Measurements from ENCODE around the gene TMPRSS6.

Gene TMPRSS6

DNA sequence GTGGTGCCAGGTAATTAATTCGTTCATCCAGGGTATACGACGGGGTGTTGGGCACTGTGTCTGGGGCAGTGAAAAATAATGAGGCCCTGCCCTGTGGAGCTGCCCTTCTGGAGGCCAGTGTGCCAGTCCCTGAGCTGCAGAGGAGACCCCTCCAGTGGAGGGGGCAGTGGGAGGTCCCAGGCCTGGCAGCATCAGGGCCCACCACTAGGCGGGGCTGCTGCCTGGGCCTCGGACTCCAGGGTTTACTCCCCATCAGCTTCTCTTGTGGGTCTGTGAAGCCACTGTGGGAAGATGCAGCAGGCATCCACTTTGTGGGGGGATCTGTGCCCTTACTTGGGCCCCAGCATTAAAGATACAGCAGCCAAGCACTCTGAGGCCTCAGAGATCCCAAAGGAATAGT is 17.4 kb upstream of the TMPRSS6 start:
- TF ChIP-seq, protein P1, sequence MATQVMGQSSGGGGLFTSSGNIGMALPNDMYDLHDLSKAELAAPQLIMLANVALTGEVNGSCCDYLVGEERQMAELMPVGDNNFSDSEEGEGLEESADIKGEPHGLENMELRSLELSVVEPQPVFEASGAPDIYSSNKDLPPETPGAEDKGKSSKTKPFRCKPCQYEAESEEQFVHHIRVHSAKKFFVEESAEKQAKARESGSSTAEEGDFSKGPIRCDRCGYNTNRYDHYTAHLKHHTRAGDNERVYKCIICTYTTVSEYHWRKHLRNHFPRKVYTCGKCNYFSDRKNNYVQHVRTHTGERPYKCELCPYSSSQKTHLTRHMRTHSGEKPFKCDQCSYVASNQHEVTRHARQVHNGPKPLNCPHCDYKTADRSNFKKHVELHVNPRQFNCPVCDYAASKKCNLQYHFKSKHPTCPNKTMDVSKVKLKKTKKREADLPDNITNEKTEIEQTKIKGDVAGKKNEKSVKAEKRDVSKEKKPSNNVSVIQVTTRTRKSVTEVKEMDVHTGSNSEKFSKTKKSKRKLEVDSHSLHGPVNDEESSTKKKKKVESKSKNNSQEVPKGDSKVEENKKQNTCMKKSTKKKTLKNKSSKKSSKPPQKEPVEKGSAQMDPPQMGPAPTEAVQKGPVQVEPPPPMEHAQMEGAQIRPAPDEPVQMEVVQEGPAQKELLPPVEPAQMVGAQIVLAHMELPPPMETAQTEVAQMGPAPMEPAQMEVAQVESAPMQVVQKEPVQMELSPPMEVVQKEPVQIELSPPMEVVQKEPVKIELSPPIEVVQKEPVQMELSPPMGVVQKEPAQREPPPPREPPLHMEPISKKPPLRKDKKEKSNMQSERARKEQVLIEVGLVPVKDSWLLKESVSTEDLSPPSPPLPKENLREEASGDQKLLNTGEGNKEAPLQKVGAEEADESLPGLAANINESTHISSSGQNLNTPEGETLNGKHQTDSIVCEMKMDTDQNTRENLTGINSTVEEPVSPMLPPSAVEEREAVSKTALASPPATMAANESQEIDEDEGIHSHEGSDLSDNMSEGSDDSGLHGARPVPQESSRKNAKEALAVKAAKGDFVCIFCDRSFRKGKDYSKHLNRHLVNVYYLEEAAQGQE (IDR thresholded peaks at IDR 0.05; ENCODE audit: insufficient read depth in 1 of 2, low read depth in 2 of 2, low read length in 2 of 2): no peak
- TF ChIP-seq SIN3A (IDR thresholded peaks at IDR 0.05; ENCODE audit: borderline replicate concordance, insufficient read depth, low read length): no peak
- no peak for TF ChIP-seq POLR2AphosphoS5 (IDR thresholded peaks at IDR 0.05; ENCODE audit: low read depth, low read length)
- no peak for TF ChIP-seq TAF1 (IDR thresholded peaks at IDR 0.05; ENCODE audit: borderline replicate concordance, insufficient read depth, low read length)
- TF ChIP-seq FOXP2 (optimal IDR thresholded peaks at IDR 0.05; ENCODE audit: borderline replicate concordance, extremely low read depth, extremely low read length, insufficient read depth): no peak

DNA sequence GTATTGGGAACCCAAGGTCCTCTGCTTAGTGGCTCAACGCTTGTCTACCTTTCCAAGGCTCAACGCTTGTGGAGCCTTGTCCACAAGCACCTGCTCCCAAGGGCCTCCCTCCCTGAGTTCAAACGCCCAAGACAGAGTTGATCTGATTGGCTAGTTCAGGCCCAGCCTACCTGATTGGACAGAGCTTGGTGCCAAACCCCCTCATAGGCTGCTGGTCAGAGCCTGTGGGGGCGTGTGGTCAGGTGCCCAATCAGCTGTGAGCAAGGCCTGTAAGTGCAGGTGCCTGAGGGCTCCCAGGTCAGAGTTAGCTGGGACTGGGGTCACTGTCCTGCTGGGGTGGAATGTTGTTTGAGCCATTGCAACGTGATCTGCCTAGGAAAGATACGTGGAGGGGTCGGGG is 16.9 kb upstream of the TMPRSS6 start:
- no peak for TF ChIP-seq FOXP2 (optimal IDR thresholded peaks at IDR 0.05; ENCODE audit: borderline replicate concordance, extremely low read depth, extremely low read length, insufficient read depth)
- no peak for TF ChIP-seq POLR2AphosphoS5 (IDR thresholded peaks at IDR 0.05; ENCODE audit: low read depth, low read length)
- TF ChIP-seq TAF1 (IDR thresholded peaks at IDR 0.05; ENCODE audit: borderline replicate concordance, insufficient read depth, low read length): no peak
- TF ChIP-seq SIN3A (IDR thresholded peaks at IDR 0.05; ENCODE audit: borderline replicate concordance, insufficient read depth, low read length): no peak
- TF ChIP-seq, protein P1 (IDR thresholded peaks at IDR 0.05; ENCODE audit: insufficient read depth in 1 of 2, low read depth in 2 of 2, low read length in 2 of 2): no peak

DNA sequence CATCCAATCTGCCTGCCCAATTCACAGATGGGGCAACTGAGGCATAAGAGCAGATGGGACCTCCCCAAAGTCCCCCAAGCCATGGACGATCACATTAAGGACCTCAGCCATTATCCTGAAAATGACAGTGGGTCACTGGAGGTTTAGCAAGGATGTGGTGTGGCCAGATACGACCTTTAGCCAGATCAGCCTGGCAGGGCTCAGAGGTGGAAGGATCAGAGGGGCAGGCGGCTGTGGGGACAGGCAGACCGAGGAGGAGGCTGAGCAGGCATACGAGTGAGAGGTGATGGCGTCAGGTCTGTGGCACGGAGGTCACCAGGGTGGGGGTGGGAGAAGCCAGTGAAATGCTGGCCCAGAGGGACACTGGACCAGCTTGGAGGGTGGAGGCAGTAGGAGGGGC is 14.1 kb upstream of the TMPRSS6 start:
- TF ChIP-seq, protein P1 (IDR thresholded peaks at IDR 0.05; ENCODE audit: insufficient read depth in 1 of 2, low read depth in 2 of 2, low read length in 2 of 2): no peak
- no peak for TF ChIP-seq FOXP2 (optimal IDR thresholded peaks at IDR 0.05; ENCODE audit: borderline replicate concordance, extremely low read depth, extremely low read length, insufficient read depth)
- no peak for TF ChIP-seq TAF1 (IDR thresholded peaks at IDR 0.05; ENCODE audit: borderline replicate concordance, insufficient read depth, low read length)
- no peak for TF ChIP-seq POLR2AphosphoS5 (IDR thresholded peaks at IDR 0.05; ENCODE audit: low read depth, low read length)

DNA sequence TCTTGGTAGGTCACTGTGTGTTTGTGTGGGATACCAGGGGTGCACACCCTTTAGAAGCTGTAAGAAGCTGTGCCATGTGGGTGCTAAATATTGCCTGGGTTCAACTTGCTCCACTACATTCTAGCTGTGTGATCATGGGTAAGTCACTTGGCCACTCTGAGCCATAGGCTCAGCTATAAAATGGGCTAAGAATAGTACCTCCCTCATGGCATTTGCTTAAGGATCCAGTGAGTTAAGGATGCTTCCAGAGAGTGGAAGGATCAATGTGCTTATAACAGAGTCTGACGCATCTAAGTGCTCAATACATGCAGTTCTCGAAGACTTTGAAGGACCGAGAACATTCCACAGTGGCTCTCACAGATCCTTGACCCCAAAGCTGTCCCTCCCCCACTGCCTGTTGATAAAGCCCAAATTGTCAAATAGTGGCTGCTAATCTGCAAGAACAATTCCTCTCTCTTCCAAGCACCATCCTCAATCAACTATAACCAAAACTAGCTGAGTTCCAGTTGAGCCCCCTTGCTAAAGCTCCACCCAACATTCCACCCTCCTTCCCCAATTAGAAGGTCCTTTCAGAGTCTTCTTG is 13.2 kb upstream of the TMPRSS6 start:
- no peak for TF ChIP-seq SIN3A (IDR thresholded peaks at IDR 0.05; ENCODE audit: borderline replicate concordance, insufficient read depth, low read length)
- no peak for TF ChIP-seq TAF1 (IDR thresholded peaks at IDR 0.05; ENCODE audit: borderline replicate concordance, insufficient read depth, low read length)
- TF ChIP-seq FOXP2 (optimal IDR thresholded peaks at IDR 0.05; ENCODE audit: borderline replicate concordance, extremely low read depth, extremely low read length, insufficient read depth): no peak
- no peak for TF ChIP-seq POLR2AphosphoS5 (IDR thresholded peaks at IDR 0.05; ENCODE audit: low read depth, low read length)
- TF ChIP-seq, protein P1 (IDR thresholded peaks at IDR 0.05; ENCODE audit: insufficient read depth in 1 of 2, low read depth in 2 of 2, low read length in 2 of 2): no peak
